Lung (tissue), 12 donors: ENCODE results near the gene CPAMD8. TPM values are rescaled to one million over a fixed set of nuclear protein-coding genes. Genes with fewer than 3 reads are reported as not detected.

Source experiments
- ATAC-seq: fragments of 200-7000 bp; cut with Tn5 transposase; one replicate; pipeline ENCODE4 v1.9.1; 2020; ENCODE audit warnings: moderate number of reproducible peaks; ENCODE audit not compliant: insufficient read depth, low FRiP score
- DNase-seq, 3 donors: peaks; one replicate each; pipeline ENCODE4 v3.0.0-alpha.2; 2013 to 2017
- H3K27ac ChIP-seq, 2 donors: one replicate each; pipeline ENCODE4 v1.5.1; 2013; ENCODE audit warnings: mild to moderate bottlenecking in 2 of 2, moderate library complexity in 2 of 2, control low read depth in 1 of 2, inconsistent platforms in 1 of 2, low read depth in 1 of 2, low read length in 1 of 2
- H3K27me3 ChIP-seq, 3 donors: one replicate each; pipeline ENCODE4 v1.5.1; 2013; ENCODE audit warnings: low read length in 2 of 3; ENCODE audit not compliant: control insufficient read depth in 3 of 3, insufficient read depth in 3 of 3
- H3K36me3 ChIP-seq, 4 donors: one replicate each; pipeline ENCODE4 v1.5.1; 2013; ENCODE audit warnings: low read length in 4 of 4, mild to moderate bottlenecking in 1 of 4, moderate library complexity in 1 of 4; ENCODE audit not compliant: control insufficient read depth in 4 of 4, insufficient read depth in 4 of 4
- H3K4me1 ChIP-seq, 5 donors: one replicate each; pipeline ENCODE4 v1.5.1; 2013; ENCODE audit warnings: low read length in 5 of 5, mild to moderate bottlenecking in 2 of 5, moderate library complexity in 1 of 5; ENCODE audit not compliant: control insufficient read depth in 5 of 5, insufficient read depth in 5 of 5
- H3K4me3 ChIP-seq: one replicate; pipeline ENCODE4 v1.5.1; 2013; ENCODE audit warnings: mild to moderate bottlenecking, control low read depth, moderate library complexity
- H3K9ac ChIP-seq, 2 donors: one replicate each; pipeline ENCODE4 v1.5.1; 2013; ENCODE audit warnings: low read length in 2 of 2, control low read depth in 1 of 2; ENCODE audit not compliant: insufficient read depth in 1 of 2
- H3K9me3 ChIP-seq, 4 donors: one replicate each; pipeline ENCODE4 v1.5.1; 2013; ENCODE audit warnings: low read length in 3 of 4, mild to moderate bottlenecking in 1 of 4, moderate library complexity in 1 of 4; ENCODE audit not compliant: control insufficient read depth in 4 of 4, insufficient read depth in 3 of 4
- CTCF ChIP-seq: IDR thresholded peaks from 2 replicates; pipeline ENCODE4 v1.5.1; 2012; ENCODE audit warnings: mild to moderate bottlenecking; ENCODE audit errors: control extremely low read depth, extremely low read depth
- WGBS, 2 donors: extraction: QIAGEN DNeasy Blood & Tissue Kit; methylation state at CpG; one replicate each; pipeline ENCODE4 v1.1.7; 2013; 5-methylcytosine and 5-hydroxymethylcytosine counted together
- polyA plus RNA-seq, 2 donors: library from polyadenylated mRNA; stranded (reverse); fragments of 200-250 nt; gene quantifications; one replicate each; pipeline ENCODE4 v1.2.1, GENCODE V29; 2013
- total RNA-seq, 2 donors: library from RNA; depleted of rRNA in 1 of 2; stranded (reverse); fragments of >200 nt in 1 of 2; gene quantifications; one replicate each; pipeline ENCODE4 v1.2.1, GENCODE V29; 2014 to 2021
- donor health status: control.
- donor health status: control.
- donor health status: Bipolar disorder and iron deficiency.
- donor health status: healthy.
- donor health status: DM: yes; HTN: yes; CAD: no.

The CPAMD8 gene
- total and polyA plus RNA-seq, 4 donors = 9.6 to 143 (median 31.4) TPM

DNA sequence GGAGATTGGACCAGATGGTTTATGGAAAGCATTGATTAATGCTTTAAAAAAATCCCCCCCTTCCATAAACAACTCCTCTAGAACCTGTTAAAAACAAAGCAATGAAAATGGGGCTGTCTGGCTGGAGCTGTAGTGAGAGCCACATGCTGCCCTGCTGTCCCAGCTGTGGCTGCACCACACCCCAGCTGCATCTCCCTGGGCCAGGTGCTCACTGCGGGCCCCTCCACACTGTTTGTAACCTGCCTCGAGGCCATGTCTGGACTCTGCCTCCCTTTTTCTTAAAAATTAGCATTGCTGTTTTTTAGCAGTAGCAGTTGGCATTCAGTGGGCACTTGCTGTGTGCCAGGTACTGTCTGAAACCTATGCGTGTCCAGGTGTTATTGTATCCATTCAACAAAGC, 153.0 kb downstream of the CPAMD8 start:
- H3K27ac ChIP-seq = peak overlapping the region in 1 of 2 donors; percentile 55
- no peak overlapping the region for H3K4me3 ChIP-seq
- peaks cover 0 to 27% (median 0%) of the 10 kb centered on the region in 5 donors for H3K4me1 ChIP-seq
- no peaks in the 10 kb centered on the region for H3K27me3 ChIP-seq
- peaks cover 0 to 2% (median 0%) of the 10 kb centered on the region in 4 donors for H3K9me3 ChIP-seq
- no peak overlapping the region for H3K9ac ChIP-seq
- ATAC-seq (no peak), DNase-seq (no peak)
- H3K36me3 ChIP-seq = peaks cover 10 to 68% (median 24%) of the 10 kb centered on the region in 4 donors
- TF ChIP-seq CTCF = no peak
- 90 to 100% methylated on average over 3 of the region's 3 CpGs for WGBS, 2 donors

DNA sequence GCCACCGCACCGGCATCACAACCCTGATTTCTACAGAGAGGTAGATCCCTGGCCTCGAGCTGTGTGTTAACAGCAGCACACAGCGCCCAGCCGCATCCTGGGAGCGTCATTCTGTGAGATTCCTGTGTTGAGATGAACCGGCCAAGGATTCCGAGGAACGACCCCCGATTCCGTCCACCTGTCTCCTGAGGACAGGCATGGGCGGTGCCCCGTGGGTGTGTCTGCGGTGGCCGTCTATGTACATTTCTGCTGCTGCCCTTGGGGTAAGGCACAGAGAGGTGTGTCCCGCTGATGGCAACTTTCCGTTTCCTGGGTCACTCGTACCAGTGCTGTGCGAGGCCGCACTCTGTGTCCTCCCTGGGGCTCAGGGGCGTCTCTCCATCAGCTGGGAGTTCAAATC, 153.9 kb downstream of the CPAMD8 start:
- H3K36me3 ChIP-seq = peaks cover 10 to 68% (median 23%) of the 10 kb centered on the region in 4 donors
- H3K27me3 ChIP-seq = no peaks in the 10 kb centered on the region
- peaks cover 0 to 2% (median 0%) of the 10 kb centered on the region in 4 donors for H3K9me3 ChIP-seq
- H3K9ac ChIP-seq = no peak overlapping the region
- TF ChIP-seq CTCF = no peak
- ATAC-seq (no peak), DNase-seq (no peak)
- H3K27ac ChIP-seq = peak overlapping the region; percentile 33 to 76
- peaks cover 0 to 25% (median 0%) of the 10 kb centered on the region in 5 donors for H3K4me1 ChIP-seq
- 93 to 98% methylated on average over 21 of the region's 21 CpGs for WGBS, 2 donors
- H3K4me3 ChIP-seq = no peak overlapping the region

DNA sequence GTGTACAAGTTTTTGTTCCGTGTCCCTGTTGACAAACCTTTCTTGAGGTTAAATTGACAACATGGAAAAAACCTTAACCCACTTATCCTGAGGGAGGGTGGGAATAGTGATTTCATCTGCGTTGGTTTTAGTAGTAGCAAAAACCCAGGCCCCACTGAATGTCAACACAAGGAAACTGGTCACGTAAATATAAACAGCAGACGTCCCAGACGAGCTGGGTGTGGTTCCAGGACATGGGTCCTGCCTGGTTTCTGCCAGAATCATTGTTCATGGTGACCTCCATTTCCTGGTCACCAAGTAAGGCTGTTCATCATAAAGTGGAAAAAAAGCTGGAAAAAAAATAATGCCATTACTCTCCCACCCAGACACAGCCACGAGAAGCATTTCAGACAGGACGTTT, 154.7 kb downstream of the CPAMD8 start:
- Histone ChIP-seq H3K9ac (no peak overlapping the region), H3K4me1 (peaks cover 0 to 19% (median 0%) of the 10 kb centered on the region in 5 donors), H3K4me3 (no peak overlapping the region), H3K27me3 (no peaks in the 10 kb centered on the region), H3K27ac (peak overlapping the region; percentile 42 to 78), H3K9me3 (peaks cover 0 to 2% (median 0%) of the 10 kb centered on the region in 4 donors), H3K36me3 (peaks cover 10 to 68% (median 23%) of the 10 kb centered on the region in 4 donors)
- DNase-seq = peak in 2 of 3 donors; percentile 19 to 63
- 62 to 72% methylated on average over 7 of the region's 7 CpGs for WGBS, 2 donors
- ATAC-seq = no peak
- no peak for TF ChIP-seq CTCF
